GM21390 (cell line): ENCODE results near the gene CCDC167.

ENCODE experiments used
- ATAC-seq: cut with Tn5 transposase; IDR thresholded peaks from one replicate; pipeline ENCODE4 v1.9.1; 2021; ENCODE audit not compliant: unreplicated experiment

CCDC167 gene

DNA sequence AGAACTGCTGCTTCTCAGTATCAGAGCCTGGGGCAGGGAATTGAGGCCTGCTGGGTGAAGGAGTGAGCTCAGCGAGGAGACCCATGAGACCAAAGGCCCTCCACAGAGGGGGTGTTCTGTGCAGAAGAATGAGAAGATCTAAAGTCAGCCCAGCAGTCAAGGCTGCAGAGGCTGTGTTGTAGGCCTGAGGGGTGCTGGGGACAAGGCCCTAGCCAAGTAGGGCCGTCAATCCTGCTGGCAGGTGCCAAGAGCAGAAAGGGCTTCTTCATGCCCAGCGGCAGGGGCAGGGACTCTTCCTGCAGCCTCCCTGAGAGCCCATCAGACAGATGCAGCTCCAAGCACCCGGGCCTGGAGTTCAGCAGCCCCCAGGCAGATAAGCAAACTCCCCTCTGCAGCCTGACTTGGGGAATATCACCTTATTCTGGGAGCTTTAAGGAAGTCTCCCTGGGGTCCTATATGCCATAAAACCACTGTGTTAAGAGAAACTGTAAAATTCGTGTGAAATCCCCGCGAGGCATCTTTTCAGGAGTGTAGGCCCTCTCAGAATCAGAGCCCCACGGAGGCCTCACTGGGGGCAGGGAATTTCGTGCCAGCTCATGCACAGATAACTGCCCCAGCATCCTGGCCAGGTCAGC is 9.0 kb downstream of the CCDC167 start:
- no peak for ATAC-seq

DNA sequence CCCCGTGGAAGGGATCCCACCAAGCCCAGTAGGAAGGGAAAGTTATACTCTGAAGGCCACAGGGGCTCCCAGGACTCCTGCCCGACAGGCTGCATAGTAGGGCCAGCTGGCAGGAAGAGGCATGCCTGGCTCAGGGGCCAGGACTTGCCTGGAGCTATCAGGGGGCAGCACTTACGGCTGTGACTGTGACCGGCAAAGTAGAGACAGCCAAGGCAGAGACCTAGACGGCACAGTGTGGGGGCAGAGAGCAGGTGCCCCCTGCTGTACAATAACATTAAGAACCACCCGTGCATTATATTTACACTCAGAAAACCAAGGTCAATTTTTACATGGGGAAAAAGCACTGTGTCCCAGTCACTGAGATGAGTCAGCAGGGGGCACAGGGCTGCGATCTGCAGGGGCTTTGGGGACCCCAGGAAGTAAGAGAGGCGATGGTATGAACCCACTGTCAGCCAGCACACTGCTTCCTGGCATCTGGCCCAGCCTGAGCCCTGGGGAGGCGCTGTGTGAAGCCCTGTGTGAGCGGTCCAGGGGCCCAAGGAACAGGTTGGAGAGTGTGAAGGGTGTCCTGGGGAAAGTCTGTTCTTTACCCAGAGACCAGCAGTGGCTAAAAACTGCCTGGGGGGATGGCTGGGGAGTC is 9.9 kb downstream of the CCDC167 start:
- no peak for ATAC-seq

DNA sequence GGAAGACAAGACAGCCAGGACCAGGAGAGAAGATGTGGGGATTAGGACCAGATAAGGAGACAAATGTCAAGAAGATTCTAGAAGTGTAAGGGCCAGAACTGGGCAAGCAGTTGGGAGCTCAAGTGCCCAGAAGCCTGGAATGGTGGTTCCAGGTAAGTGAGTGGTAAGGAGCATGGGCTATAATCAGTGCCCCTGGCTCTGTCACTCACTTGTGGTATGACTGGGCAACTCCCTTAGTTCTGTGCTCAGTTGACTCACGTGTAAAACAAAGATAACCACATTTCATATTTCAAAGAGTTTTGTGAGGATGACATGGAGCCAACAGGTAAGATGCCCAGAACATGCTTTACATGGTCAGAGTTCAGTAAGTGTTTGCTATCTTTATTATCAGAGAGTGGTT is 11.2 kb downstream of the CCDC167 start:
- no peak for ATAC-seq

DNA sequence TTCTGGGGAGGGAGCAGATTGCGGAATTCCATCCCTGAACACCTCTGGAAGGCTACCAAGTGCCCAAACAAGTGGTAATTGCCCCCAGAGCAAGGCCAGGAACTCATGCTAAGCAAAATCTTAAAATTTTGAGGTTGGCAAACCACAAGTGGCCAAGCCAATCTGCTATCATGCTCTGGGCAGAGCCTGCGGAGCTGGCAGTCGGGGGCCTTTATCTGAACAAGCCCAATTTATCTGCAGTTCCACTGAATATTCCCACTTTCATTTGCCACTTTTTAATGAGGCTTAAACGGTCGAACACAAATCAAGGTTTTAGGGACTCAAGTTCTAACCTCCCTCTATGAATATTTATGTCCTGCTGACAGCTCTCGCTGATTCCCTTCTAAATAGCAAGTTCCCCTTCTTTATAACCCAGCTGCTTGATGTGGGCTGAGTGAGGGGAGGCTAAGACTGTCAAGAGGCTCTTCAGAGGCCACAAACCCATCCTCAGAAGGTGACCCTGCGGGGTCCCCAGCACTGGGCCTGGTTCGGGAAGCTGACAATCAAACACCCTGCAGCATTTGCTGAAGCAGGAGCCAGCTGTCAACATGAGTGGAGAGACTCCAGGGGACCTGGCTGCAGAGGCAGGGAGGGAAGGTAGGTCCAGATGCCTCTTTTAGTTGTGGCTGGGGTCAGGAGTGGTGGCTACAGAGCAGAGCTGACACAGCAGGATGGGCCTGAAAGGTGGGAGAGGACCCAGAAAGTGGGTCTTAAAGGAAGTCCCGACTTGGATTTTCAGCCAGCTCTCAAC is 11.9 kb downstream of the CCDC167 start:
- ATAC-seq, result no peak

DNA sequence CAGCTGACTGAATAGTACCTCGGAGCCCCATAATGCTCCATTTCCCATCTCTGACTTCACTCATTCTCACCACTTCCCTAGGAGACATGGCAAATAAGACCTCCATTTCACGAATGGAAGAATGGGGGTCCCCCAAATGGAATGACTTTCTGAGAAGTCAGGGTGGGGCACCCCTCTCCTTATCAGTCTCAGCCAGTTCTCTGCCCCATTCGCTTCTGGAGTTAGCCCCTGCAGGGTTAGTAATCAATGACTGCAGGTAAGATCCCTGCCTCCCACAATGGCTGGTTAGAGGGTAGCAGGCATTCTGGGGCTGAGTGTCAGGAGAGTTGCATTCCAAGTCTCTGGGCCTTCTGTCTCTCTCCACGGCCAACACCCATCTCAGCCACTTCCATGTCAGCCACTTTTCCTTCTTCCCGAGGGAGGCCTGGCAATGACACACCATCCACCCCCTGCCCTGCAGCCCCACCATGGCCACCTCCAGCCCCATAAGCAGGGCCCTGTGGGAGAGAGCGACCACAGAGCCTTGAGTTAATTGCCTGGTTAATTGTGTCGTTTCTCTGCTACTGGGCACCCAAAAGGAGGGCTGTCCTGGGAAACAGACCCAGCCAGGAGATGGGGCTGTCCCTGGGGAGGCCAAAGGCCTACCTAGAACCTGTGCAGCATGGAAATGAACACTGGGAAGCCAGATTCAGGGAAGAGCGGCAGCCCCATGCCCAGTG is 13.4 kb downstream of the CCDC167 start:
- ATAC-seq, result no peak

DNA sequence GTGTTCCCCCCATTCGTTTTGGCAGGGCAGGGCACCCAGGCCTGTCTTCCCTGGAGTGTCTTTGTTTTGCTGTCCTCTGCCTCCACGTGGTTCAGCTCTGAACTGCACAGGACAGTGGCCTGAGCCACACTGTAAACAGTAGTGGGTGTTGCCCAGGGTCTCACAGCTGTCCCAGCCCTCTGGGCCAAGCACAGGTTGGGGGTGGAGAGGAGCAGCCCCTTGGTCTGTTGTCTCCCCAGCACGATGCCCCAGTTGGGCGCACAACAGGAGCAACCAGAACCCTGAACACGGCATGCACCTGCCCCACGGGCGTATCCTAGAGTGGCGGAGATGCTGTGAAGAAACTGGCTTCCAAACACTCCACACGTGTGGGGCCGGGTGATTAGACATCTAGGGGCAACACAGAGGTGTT is 14.4 kb downstream of the CCDC167 start:
- no peak for ATAC-seq

DNA sequence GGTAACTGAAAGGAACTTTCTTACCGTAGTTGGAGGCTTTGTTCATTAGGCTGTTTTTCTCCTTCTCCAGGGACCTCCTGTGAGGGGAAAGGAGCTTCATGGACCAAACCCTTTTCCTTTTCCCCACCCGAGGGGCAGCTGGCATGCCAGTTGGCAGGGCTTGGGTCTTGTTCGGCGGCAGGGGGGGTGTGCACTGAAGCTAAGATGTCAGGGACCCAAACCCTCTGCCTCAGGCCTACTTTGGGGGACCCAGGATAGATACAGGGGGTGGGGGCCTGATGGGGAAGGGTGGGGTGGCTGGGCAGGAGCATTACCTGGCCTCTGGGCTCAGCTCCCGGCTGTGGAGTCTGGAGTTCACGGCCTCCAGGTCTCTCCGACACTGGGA is 14.9 kb downstream of the CCDC167 start:
- ATAC-seq, result no peak

DNA sequence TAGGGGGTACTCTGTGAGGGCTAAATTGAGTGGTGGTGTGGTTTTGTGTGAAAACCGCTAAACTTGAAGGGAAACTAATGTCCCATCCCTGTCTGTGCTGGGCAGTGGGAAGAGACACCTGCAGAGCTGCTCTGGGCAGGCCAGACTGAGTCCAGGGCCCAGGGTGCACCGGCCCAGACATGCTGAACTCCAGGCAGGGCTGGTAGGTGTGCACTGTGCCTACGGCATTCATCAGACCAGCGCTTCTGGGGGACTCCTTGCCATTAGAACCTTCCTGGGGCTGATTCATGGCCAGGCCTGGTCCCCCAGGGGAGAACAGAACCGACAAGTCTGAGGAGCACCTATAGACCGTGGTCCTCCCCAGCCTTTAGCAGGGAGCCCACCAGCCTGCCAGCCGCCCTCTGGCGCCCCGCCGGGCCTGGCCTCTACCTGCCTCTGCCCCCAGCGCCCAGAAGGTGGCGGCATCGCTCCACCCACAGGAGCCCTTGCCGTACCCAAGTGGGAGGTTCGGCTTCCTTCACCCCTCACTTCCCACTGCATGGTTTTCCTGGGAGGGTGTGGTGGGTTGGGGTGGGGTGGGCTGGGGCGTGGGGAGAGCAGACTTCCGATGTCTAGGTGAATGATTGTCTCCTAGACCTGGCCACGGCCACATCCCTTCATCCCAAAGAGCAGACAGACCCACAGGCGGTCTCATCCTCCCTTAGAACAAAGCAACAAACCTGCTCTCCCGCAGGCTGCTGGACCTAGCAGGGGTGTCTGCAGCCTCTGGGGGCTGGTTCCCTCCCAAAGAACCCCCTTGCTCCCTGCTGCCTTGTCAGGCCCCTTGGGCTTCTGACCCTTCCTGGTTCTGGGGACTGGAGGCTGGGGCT is 15.5 kb downstream of the CCDC167 start:
- ATAC-seq, result peak; percentile 67

DNA sequence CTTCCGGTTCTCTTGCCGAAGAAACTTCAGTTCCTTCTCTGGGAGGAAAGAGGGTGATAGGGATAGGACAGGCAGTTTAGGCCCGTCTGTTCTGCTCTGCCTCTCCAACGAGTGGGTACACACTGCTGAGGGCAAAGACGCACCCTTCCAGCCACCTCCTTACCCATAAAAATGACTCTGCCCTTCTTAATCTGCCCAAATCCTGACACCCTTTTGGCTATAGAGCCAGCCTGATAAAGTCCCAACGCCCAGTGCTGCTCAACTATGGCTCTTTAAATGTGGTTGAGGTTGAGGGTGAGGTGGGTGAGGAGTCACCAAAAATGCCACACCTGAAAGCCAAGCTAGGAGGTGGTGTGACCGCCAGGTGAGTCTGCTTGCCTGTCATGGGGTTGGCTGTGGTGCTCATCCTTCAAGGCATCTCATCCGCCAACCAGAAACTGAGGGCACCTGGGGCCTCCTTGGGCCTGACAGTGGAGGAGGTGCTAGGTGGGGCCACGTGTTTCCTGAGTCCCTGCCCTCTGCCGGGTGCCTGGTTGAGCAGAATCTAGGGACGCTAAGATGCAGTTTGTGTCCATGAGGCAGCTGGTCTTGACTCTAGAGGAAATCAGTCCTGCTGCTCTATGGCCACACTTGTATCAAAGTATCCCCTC is 16.3 kb downstream of the CCDC167 start:
- no peak for ATAC-seq

DNA sequence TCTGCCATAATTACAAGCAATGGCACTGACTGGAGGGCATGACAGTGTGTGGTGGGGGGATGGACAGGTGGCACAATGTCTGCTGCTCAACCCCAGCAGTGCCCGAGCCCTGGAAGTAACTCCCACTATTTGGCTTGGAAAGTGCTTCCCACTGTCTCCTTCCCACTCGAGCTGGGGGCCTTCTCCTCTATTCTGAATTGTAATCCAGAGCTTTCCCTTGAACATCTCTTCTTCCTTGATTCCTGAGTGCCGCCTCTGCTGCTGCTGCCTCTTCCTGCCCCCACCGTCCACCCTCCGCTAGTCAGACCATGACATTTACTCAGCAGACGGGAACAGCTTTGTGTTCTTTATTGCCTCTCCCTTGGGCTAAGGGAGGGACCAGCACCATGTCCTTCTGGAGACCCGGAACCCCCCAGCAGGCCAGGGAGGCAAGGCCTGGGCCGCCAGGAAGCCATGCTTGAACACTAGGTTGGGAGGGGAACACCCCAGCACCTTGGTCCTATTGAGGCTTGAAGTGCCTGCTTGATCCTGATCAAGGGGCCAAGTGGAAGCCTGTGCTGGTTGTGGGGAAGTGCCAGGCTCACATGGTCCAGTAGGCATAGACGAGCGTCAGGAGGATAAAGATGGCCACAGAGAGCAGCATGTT is 17.0 kb downstream of the CCDC167 start:
- ATAC-seq, result no peak

DNA sequence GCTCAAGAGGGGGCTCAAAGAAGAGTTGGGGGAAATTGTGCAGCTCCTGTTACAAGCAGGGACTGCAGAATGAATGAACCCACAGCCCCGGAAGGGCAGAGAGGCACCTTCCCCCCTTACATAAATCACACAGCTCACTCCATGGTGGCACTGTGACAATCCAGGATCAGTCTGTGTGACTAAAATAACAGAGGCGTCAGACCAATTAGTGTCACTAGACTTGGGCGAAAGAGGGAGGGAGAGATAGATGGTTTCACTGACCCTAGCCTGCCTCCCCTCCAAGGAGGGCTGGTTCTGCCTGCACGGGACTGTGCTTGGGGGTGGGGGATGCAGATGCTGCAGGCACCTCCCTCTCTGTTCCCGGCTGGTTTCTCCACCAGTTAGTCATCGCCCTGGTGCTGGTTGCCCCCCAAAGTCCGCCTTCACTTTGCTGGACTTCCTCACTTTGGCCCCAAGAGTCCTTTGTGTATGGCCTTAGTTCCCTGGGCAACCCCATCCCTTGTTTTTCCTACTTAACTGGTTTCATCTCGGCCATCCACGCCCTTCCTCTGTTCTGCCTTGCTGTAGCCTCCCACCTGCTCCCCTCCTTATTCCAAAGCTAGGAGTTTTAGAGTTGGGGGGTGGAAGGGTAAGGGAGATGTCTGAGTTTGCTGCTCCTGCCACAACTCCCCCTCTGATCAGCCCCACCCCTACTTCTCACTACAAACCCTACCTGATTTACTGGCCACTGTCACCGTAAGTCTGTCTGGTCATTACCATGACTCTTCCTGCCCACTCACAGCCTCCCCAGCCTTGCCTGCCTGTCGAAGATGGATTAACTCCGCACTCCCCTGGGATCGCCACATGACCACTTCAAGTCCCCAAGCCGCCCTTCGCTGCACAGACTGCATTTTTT is 17.7 kb downstream of the CCDC167 start:
- no peak for ATAC-seq

DNA sequence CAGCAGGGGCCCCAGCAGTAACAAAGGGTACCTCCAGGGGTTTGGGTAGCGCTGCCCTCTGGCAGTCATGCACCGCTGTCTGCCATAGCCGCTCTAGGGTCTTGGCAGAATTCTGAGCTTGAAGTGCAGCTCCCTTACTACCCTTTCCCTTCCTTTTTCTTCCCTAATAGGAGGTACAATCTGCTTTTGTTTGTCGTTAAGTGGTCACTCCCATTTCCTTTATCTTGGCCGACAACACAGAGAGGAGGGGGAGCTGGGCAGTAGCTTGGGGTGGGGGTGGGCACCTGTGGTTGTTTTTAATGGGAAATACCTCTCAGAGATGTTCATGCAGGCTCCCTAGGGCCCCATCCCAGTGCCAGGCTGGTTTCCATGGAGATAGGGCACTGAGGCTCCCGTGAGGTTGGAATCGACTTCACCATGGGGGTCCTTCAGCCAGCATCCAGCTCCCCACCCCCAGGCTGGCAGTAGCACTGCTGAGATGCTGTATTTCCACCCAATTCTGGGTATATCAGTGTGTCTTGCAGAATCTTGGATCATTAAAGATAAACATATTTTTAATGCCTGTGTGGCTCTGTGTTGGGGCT is 18.6 kb downstream of the CCDC167 start:
- no peak for ATAC-seq

DNA sequence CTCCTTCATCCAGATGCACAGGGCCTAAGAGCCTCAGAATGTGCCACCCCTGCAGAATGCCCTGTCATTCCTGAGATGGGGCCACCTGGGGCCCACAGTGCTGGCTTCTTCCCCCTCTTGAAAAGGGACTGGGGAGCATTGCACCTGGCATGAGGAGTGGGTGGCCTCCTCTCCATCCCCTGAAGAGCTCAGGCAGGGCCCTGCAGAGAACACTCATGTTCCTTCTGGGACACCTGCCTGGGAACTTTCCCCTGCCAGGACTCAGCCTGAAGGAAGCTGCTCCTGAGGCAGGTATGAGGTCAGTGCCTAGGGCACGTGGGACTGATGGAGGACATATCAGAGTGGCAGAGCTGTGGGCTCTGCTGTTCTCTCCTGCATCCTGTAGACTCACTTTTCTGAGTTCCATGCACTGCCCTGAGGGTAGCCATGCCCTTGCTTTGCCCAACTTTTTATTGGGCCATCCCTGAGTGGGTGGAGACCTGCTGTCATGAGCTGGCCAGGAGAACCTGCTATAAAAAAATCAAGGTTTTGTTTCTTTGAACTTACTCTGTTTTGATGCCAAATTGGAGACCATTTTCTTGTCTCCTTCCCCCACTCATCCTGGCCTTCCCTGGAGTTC is 19.5 kb downstream of the CCDC167 start:
- no peak for ATAC-seq

DNA sequence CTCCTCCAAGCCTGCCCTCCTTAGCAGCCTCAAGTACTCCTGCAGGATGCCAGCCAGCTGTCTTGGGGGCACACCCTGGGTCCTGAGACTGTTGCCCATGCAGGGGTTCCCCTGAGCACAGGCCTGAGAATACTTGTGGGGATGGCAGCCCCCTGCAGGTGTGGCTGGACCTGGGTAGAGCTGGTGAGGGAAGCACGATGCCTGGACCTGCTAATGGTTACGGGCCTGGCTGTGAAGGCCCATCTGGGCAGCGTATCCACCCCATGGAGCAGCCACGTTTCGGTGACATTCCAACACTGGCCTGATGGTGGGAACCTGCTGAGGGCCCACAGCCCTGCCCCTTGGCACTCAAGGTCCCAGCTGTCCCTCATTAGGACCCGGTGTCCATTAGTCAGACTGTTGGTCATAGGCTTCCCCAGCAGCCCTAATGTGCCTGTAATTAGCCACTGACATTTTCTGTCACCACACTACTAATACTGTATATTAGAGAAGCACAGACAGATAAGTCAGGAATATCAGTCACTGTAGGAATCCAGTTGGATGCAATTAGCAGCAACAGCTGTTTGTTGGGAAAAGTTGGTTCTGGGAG is 20.3 kb downstream of the CCDC167 start:
- no peak for ATAC-seq

DNA sequence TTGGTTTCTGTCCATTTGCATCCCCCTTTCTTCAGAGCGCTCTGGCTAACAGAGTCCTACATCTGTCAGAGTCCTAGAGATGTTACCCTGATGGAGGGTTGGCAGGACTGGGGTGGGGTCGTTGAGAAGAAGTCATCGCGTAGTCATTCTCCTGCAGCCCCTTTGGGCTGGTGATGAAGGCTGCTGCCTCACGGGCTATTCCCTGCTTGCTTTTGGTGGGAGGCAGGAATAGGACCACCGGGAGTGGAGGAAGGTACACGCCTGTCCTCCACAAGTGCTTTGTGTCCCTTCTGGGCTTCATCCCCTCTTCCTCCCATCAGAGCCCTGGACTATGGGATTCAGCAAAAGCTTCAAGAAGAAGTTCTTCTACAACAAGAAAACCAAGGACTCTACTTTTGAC is 20.9 kb downstream of the CCDC167 start:
- no peak for ATAC-seq

DNA sequence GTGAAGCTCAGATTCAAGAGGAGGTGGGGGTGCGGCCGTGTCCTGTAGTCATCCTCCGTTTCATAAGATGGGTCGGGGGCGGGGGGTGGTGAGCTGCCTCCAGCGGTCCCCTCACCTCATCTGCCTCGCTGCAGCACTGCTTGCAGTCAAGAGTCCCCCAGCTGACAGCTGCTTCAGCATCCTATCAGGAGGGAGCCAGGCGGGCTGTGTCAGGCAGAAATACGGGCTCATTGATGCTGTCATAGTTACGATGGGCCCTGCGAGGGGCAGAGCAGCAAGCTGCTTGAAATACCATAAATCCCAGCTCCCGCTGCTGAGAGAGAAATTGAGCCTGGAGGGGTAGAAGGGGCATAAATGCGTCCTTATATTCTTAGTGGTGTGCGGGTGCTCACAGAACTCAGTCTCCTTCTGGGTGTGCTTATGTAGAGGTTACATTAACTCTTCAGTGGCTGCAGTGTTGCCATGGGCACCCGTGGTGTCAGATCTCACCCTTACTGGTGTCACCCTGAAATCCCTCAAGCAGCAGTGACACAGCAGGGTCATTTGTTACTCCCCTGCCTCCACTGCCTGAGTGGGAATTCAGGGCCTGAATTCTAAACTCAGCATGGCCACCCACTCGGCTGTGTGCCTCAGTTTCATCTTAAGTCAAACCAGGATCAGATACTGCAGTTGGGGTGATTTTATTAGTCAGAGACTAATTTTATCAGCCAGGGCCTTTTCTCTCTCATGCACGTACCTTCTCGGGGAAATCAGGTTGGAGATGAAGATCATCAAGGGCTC is 21.8 kb downstream of the CCDC167 start:
- no peak for ATAC-seq

DNA sequence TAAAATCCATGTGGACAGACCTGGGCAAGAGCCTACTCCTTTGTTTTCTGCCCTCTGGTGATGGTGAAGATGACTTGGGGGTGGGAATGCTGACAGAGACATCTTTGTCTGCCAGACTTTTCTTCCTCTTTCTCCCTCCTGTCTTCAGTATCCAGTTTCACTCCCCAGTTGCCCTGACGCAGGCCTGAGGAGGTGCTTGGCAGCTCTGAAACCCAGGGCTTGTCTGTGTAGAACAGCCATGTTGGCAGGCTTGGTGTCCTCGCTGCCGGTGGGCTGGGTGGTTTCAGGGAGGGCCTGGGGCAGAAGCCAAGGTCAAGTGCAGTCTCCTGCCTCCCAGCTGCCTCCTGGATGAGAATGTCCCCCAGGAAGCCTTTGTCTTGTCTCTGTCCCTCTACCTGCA is 22.5 kb downstream of the CCDC167 start:
- no peak for ATAC-seq
